ENCODE results near the gene SERPINH1.

Gene SERPINH1

GRCh38 chr11:75533896-75534258 is 28.2 kb upstream of the SERPINH1 start:
- DNase-seq: no peak

DNA sequence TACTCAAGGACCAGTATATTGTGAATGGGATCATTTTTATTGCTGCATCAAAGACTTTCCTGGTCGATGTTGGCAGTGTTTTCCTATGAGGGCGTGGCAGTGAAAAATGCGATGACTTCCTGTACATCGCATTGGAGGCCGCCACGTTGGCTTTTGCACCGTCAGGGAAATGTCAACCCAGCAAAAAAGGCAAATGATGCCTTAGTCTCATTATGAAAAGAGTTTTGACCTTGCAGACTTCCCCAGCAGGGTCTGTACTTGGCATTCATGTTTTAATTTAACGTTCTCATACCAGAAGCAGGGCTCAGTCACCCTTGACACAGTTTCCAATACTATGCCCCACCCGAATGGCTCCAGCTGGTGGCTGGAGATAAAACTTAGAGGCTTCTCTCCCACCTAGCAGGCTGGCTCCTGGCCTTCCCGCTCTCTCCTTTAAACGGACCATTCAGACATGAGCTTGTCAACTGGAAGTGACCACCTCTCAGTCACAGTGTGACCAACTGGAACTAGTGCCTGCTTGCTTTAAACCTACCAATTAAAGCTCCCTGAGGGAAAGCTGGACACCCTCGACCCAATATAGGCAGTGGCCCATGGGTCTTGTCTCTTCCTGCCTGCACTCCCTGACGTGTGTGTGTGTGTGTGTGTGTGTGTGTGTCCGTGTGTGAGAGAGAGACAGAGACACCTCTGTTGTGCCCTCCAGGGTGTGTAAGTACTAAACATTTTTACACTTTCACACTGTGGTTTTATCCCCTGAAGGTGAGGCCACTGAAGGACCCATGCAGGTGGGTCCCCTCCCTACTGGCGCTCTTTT is 27.6 kb upstream of the SERPINH1 start:
- DNase-seq: no peak

DNA sequence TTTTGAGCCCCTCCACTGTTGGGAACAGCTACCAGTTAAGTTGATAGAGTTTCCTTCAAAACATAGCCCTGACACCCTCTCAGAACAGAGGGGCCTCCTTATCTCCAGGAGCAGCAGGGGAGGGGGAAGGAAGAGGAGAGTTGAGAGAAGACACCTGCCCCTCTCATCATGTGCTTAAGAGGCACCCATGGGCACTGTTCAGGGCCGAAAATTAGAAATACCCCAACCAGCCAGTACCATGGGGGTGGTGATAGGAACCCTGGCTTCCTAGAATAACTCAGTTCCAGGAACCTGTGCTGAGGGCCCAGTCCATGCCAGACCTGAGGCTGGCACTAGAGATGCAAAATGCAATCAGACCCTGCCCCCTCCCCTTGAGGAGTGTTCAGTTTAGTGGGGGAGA is 27.0 kb upstream of the SERPINH1 start:
- DNase-seq: no peak

- no peak for DNase-seq
These were observed 25.0 kb upstream of the SERPINH1 start for GRCh38 chr11:75536786-75537641.

DNA sequence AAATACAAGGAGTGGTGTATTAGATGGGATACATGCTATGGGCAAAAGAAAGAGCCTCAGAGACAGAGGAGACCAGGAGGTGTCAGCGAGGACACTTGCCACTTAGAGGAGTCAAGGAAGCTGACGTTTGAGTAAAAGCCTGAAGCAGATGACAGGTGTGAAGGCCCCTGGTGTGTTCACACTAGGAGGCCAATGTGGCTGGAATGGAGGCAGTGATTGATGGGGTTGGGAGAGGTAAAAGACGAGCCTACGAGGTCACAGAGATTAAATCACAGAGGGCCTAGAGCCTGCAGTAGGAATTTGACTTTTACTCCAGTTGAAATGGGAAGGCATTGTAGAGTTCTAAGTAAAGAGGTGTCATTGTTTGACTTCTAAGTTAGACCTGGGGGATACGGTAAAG is 24.3 kb upstream of the SERPINH1 start:
- DNase-seq: no peak

DNA sequence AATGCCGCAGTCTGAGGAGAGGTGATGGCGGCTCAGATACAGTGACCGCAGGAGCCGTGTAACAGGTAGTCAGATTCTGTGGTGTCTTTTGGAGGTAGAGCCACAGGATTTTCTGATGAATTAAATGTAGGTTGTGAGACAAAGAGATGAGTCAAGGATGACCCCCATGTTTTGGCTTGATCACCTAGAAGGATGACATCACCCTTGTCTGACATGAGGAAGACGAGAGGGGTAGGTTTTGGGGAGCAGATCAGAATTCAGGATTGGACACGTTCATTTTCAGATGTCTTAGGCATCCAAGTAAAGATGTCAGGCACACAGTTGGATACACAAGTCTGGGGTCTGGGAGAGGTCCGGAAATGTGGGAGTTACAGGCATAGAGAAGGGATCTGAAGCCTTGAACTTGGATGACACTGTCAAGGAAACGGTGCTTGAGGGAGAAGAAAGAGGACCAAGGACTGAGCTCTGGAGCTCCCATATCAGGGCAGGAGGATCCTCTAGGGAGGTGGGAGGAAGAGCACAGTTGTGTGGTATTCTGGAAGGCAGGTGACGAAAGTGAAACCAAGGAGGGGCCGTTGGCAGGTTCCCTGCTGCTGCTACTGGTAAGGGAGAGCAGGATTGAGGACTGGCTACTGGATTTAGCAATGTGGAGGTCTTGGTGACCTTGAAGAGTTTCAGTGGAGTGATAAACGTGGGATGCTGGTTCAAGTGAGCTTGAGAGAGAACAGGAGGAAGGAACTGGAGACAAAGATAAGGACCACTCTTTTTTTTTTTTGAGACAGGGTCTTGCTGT is 23.7 kb upstream of the SERPINH1 start:
- DNase-seq: no peak

DNA sequence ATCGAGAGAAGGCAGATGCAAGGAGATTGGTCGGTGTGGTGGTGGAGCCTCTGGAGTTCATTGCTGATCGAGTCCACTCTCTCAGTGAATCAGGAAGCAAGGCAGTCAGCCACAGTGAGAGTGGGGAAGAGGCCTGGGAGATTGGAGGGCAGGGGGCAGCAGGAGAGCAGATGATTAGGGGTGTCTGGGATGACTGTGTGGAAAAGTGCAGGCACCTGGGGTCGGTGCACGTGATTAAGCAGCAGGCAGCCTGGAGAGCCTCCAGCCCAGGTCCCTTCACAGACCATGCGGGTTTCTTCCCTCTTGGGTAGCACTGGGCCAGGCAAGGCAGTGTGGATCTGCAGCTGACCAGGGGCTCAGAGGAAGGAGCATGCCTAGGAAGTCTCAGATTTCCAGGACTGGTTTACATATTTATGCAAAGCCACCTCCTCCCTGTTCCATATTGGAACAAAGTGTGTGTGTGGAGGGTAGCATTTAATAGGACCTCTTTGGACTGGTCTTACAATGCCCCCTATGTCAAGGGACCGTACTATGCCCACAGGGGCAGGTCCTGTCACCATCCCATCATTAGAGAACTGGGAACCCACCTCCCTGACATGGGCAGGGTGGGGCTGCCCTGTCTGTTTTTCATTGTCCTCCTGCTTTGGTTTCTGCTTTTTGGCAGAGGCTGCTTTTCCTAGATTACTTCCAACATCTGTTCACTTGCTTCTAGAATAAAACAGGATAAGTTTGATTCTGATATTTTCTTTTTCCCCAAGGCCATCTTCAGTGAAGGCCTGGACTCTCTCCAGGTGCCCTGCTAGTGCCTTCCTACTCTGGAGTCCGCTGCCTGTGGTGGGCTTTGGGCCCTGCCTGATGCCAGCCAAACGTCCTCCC is 22.4 kb upstream of the SERPINH1 start:
- DNase-seq: no peak

GRCh38 chr11:75541193-75542087 is 20.6 kb upstream of the SERPINH1 start:
- no peak for DNase-seq

DNA sequence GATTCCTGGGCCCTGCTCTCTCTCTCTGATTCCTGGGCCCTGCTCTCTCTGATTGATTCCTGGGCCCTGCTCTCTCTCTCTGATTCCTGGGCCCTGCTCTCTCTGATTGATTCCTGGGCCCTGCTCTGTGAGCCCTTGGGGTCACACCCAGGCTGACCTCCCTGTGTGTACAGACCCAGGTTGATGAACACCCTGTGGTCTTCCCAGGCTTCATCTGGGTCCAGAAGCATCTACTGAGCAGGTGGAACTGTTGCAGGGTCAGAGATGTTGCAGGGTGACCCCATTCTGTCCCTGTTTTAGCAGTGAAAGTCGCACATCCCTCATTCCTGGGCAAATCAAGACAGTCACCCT is 20.0 kb upstream of the SERPINH1 start:
- no peak for DNase-seq

DNA sequence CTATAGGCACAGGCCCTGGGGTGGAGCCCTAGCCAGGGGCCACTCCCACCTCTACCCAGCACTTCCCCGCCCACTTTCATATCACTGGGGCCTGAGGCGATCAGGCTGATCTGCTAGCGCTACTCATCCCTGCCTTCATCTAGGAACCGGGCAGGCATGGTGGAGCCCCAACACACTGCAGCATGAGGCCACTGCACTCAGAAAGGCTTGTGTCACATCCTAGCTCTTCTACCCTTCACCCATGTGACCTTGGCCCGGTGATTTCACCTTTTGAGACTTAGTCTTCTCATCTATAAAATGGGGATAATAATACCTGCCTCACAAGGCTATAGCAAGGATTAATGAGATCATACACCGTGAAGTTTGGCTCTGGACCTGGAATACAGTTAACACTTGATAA is 18.2 kb upstream of the SERPINH1 start:
- no peak for DNase-seq

GRCh38 chr11:75547177-75547576 is 14.9 kb upstream of the SERPINH1 start:
- no peak for DNase-seq

DNA sequence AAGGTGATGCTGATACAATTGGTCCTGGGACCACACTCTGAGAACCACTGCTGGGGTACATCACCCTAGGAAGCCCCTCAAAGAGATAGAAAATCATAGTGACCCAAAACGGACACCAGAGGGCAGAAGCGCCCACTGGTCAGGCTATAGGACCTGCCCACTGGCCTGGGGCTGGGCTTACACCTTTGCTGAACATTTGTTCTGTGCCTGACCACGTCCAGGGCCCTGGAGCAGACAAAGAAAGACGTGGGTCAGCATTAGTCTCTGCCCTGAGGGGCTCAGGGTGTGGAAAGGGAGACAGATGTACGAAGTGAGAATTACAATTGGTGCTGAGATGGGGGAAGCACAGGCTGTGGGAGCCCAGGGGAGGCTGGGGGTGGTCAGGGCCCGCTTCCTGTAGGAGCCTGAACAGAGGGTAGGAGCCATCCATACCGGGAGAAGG is 14.4 kb upstream of the SERPINH1 start:
- peak; percentile 79 for DNase-seq

GRCh38 chr11:75548595-75549272 is 13.3 kb upstream of the SERPINH1 start:
- DNase-seq: no peak

GRCh38 chr11:75549370-75549958 is 12.6 kb upstream of the SERPINH1 start:
- DNase-seq: no peak

DNA sequence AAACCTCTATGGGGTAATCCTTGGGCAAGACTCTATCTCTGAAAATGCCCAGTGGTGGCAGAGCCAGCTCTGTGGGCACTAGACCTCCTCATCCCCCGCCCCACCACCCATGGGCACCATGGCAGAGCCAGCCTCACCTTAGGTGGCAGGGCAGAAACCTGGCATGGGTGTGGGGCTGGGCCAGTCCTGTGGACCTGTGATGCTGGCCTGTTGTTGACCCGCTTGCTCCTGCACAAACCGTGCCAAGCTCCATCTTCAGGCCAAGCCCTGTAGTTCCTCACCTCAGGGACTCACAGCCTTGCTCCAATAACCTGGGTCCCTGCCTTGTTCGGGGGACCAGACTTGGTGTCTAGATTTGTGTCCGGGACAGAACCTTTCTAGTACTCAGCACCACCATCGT is 8.9 kb upstream of the SERPINH1 start:
- DNase-seq: no peak

GRCh38 chr11:75553889-75554257 is 8.2 kb upstream of the SERPINH1 start:
- DNase-seq: no peak

- DNase-seq: peak; percentile 65
These were observed 7.6 kb upstream of the SERPINH1 start for GRCh38 chr11:75554258-75555022.

DNA sequence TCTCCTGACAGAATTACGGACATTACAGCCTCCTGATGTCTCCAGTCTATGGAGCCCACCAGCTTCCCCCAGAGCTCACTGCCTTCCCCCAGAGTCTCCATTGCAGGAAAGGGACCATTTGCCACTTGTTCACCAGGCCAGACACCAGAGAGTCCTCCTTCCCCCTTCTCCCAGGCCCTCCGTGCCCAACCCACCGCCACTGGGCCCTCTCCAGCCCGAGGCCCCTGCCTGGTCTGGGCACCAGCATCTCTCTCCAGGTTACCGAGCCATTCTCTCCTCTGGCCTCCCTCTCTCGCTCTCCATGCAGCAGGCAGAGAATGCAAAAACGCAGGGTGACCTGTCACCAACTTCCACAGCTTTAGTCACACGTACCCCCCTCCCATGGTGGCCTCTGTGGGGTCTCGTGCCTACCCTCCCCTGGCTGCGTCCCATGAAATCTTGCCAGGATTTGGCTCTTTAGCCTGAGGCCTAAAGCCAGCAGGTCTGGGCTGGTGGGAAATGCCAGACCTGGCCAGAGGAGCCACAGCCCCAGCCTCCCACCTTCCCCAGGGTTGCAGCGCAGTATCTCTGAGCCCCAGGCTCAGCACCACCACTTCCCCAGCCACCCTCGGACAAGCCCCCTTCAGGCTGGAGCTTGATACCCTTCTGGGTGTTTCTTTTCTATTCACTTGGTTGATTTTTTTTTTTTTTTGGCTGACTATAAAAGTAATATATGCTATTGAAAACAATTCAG is 6.8 kb upstream of the SERPINH1 start:
- no peak for DNase-seq

GRCh38 chr11:75556275-75556674 is 5.8 kb upstream of the SERPINH1 start:
- no peak for DNase-seq
